GM23338 (cell line): ENCODE results near the gene ATPAF1. TPM values are rescaled to one million over a fixed set of nuclear protein-coding genes. Genes with fewer than 3 reads are reported as not detected.

Experiments used
- ATAC-seq: fragments of 200-7000 bp; cut with Tn5 transposase; 3 replicates; pipeline ENCODE4 v1.9.1; 2020
- DNase-seq: peaks from one replicate; pipeline ENCODE4 v3.0.0-alpha.2; 2015; ENCODE audit warnings: low spot score
- H2AFZ ChIP-seq: fragments of 200-600 bp; sonication (generic); 2 replicates; pipeline ENCODE4 v1.8.0; 2016; ENCODE audit warnings: antibody characterized with exemption, mild to moderate bottlenecking, moderate library complexity
- H3F3A ChIP-seq: fragments of 200-600 bp; sonication (generic); replicated peaks from 2 replicates; pipeline ENCODE4 v1.8.0; 2017; ENCODE audit warnings: antibody characterized with exemption, mixed run types, low read depth
- H3K27ac ChIP-seq: fragments of 200-600 bp; sonication (generic); 2 replicates; pipeline ENCODE4 v1.6.1; 2016; ENCODE audit warnings: low read depth
- H3K27me3 ChIP-seq: fragments of 200-600 bp; sonication (generic); 2 replicates; pipeline ENCODE4 v1.8.0; 2016; ENCODE audit warnings: mild to moderate bottlenecking, mixed run types, moderate library complexity; ENCODE audit not compliant: insufficient read depth
- H3K36me3 ChIP-seq: fragments of 200-600 bp; sonication (generic); 2 replicates; pipeline ENCODE4 v1.8.0; 2016; ENCODE audit warnings: mild to moderate bottlenecking; ENCODE audit not compliant: insufficient read depth
- H3K4me1 ChIP-seq: fragments of 200-600 bp; sonication (generic); 2 replicates; pipeline ENCODE4 v1.8.0; 2016; ENCODE audit warnings: mild to moderate bottlenecking, moderate library complexity; ENCODE audit not compliant: insufficient read depth
- H3K4me2 ChIP-seq: fragments of 200-600 bp; sonication (generic); 2 replicates; pipeline ENCODE4 v1.7.1; 2017; ENCODE audit warnings: mixed run types
- H3K4me3 ChIP-seq: fragments of 200-600 bp; sonication (generic); 2 replicates; pipeline ENCODE4 v1.6.1; 2016; ENCODE audit warnings: mixed run types
- H3K79me2 ChIP-seq: fragments of 200-600 bp; sonication (generic); replicated peaks from 2 replicates; pipeline ENCODE4 v1.8.0; 2017; ENCODE audit warnings: mild to moderate bottlenecking; ENCODE audit not compliant: insufficient read depth
- H3K9me2 ChIP-seq: fragments of 200-600 bp; sonication (generic); 2 replicates; pipeline ENCODE4 v1.8.0; 2017; ENCODE audit not compliant: insufficient read depth
- H4K20me1 ChIP-seq: fragments of 200-600 bp; sonication (generic); replicated peaks from 2 replicates; pipeline ENCODE4 v1.8.0; 2017; ENCODE audit warnings: mild to moderate bottlenecking; ENCODE audit not compliant: insufficient read depth
- H3K27ac Mint-ChIP-seq: 2 replicates; pipeline ENCODE4 v1.8.0; 2020; ENCODE audit warnings: inconsistent platforms, mild to moderate bottlenecking, moderate library complexity, mixed read lengths
- H3K27me3 Mint-ChIP-seq: 3 replicates; pipeline ENCODE4 v1.8.0; 2022; ENCODE audit warnings: low read depth, mild to moderate bottlenecking, moderate library complexity, mixed read lengths, inconsistent platforms; ENCODE audit not compliant: insufficient read depth, poor library complexity
- H3K36me3 Mint-ChIP-seq: 3 replicates; pipeline ENCODE4 v1.8.0; 2021; ENCODE audit warnings: low read depth, mild to moderate bottlenecking, inconsistent platforms, moderate library complexity, mixed read lengths
- H3K4me1 Mint-ChIP-seq: 3 replicates; pipeline ENCODE4 v1.8.0; 2020; ENCODE audit warnings: mild to moderate bottlenecking, inconsistent platforms, mixed read lengths
- H3K4me3 Mint-ChIP-seq: 3 replicates; pipeline ENCODE4 v1.8.0; 2021; ENCODE audit warnings: moderate library complexity, mild to moderate bottlenecking, inconsistent platforms, mixed read lengths
- H3K9me3 Mint-ChIP-seq: 3 replicates; pipeline ENCODE4 v1.8.0; 2020; ENCODE audit warnings: moderate library complexity, mild to moderate bottlenecking, inconsistent platforms, mixed read lengths
- CREB1 ChIP-seq: fragments of 250-450 bp; sonication (Bioruptor Pico); IDR thresholded peaks from 2 replicates; pipeline ENCODE4 v1.5.0; 2020; ENCODE audit warnings: low read depth, mild to moderate bottlenecking, moderate library complexity
- CTCF ChIP-seq, 2 experiments: fragments of 200-600 bp in 1 of 2; sonication (generic) in 1 of 2; conservative IDR thresholded peaks; 2 replicates each; pipeline versions ENCODE4 v1.5.1 to v1.6.1; 2016 to 2017; ENCODE audit warnings: antibody characterized with exemption in 2 of 2, low read depth in 2 of 2, mild to moderate bottlenecking in 2 of 2, moderate library complexity in 1 of 2
- ETS1 ChIP-seq: IDR thresholded peaks from 2 replicates; pipeline ENCODE4 v1.6.1; 2016; ENCODE audit warnings: antibody characterized with exemption
- EZH2 ChIP-seq: fragments of 200-600 bp; sonication (generic); IDR thresholded peaks from one replicate; pipeline ENCODE4 v1.8.0; 2017; ENCODE audit warnings: antibody characterized with exemption, mild to moderate bottlenecking, low read depth; ENCODE audit not compliant: unreplicated experiment
- EZH2phosphoT487 ChIP-seq: fragments of 200-600 bp; sonication (generic); IDR thresholded peaks from one replicate; pipeline ENCODE4 v1.8.1; 2018; ENCODE audit warnings: antibody characterized with exemption; ENCODE audit not compliant: unreplicated experiment
- NANOG ChIP-seq: IDR thresholded peaks from 2 replicates; pipeline ENCODE4 v1.6.1; 2016; ENCODE audit warnings: antibody characterized with exemption, borderline replicate concordance
- POLR2AphosphoS5 ChIP-seq: IDR thresholded peaks from 2 replicates; pipeline ENCODE4 v1.6.1; 2016; ENCODE audit warnings: antibody characterized with exemption, low read depth
- REST ChIP-seq: IDR thresholded peaks from one replicate; pipeline ENCODE4 v1.6.1; 2018; ENCODE audit warnings: antibody characterized with exemption; ENCODE audit not compliant: unreplicated experiment
- ZNF114 ChIP-seq: fragments of 250-450 bp; sonication (Bioruptor Pico); IDR thresholded peaks from 2 replicates; pipeline ENCODE4 v1.5.0; 2020; ENCODE audit warnings: mild to moderate bottlenecking, moderate library complexity
- ZNF331 ChIP-seq: fragments of 250-450 bp; sonication (Bioruptor Pico); IDR thresholded peaks from 2 replicates; pipeline ENCODE4 v1.5.0; 2020; ENCODE audit warnings: low read depth, mild to moderate bottlenecking, moderate library complexity
- polyA plus RNA-seq: library from polyadenylated mRNA; unstranded; fragments of >200 nt; fragmentation: Nextera tagmentation; extraction: Ambion mirVana; gene quantifications from 2 replicates; pipeline ENCODE4 v1.2.1, GENCODE V29; 2016
- total RNA-seq: library from RNA; depleted of rRNA; stranded (reverse); fragments of >200 nt; shearing (Covaris generic); gene quantifications from 2 replicates; pipeline ENCODE4 v1.2.3, GENCODE V29; 2014

The ATPAF1 gene
- total and polyA plus RNA-seq, 2 experiments from 2014 or later = 41.2 to 67.6 TPM

- TF ChIP-seq CTCF (conservative IDR thresholded peaks at IDR 0.05; ENCODE audit: low read depth in 2 of 2) = no peak
- no peak for TF ChIP-seq NANOG
- no peak for TF ChIP-seq ZNF331 (CRISPR knock-in tag)
- TF ChIP-seq POLR2AphosphoS5 = no peak
- TF ChIP-seq EZH2phosphoT487 = no peak
- no peak for TF ChIP-seq EZH2
- TF ChIP-seq REST = no peak
- TF ChIP-seq ETS1 = no peak
These were observed 53.1 kb downstream of the ATPAF1 start (continued) for GRCh38 chr1:46615088-46615487.

GRCh38 chr1:46614604-46614984 is 53.6 kb downstream of the ATPAF1 start:
- DNase-seq (no peak), ATAC-seq (no peak)
- Mint-ChIP-seq H3K27me3 (peaks cover 26% of the 10 kb centered on the region), H3K27ac (no peak overlapping the region), H3K9me3 (no peaks in the 10 kb centered on the region), H3K4me1 (peaks cover 62% of the 10 kb centered on the region), H3K4me3 (no peak overlapping the region; the same call in 2 of the 3 replicates), H3K36me3 (peaks cover 5% of the 10 kb centered on the region; the same call in 2 of the 3 replicates)
- Histone ChIP-seq H3K4me1 (peaks cover 34% of the 10 kb centered on the region), H3K9me2 (no peaks in the 10 kb centered on the region), H3K36me3 (no peaks in the 10 kb centered on the region), H3K4me3 (no peak overlapping the region), H4K20me1 (no peaks in the 10 kb centered on the region), H3K27ac (no peak overlapping the region), H3F3A (no peaks in the 10 kb centered on the region), H3K4me2 (peak overlapping the region; percentile 53), H3K27me3 (peaks cover 20% of the 10 kb centered on the region), H2AFZ (no peak overlapping the region), H3K79me2 (no peaks in the 10 kb centered on the region)
- TF ChIP-seq CTCF (conservative IDR thresholded peaks at IDR 0.05; ENCODE audit: low read depth in 2 of 2) (no peak), ETS1 (no peak), POLR2AphosphoS5 (no peak), ZNF114 (CRISPR knock-in tag) (no peak), CREB1 (CRISPR knock-in tag) (no peak)
